Fibroblast of the conjunctiva (primary cell): ENCODE results near the gene SPECC1.

Source experiments
- DNase-seq: peaks from one replicate; pipeline ENCODE4 v3.0.0-alpha.2; 2010; ENCODE audit warnings: low read depth

SPECC1 gene

DNA sequence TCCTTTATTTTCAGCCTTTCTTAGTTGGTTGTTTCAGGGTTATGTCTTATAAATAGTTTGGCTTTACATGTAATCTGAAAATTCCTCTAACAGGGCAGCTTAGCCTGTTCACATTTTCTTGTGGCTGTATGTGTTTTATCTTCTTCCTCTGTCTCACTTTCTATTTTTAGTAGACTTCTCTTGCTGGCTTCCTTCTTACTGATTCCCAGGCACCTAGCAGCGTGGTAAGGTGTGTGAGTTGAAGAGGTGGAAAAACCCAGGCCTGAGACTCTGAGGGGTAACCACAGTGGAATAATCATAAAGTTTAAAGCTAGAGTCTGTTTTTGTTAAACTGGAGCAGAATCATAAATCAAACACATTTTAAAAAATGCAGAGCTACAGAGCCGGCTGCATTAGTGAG is 267.3 kb downstream of the SPECC1 start:
- DNase-seq = no peak

DNA sequence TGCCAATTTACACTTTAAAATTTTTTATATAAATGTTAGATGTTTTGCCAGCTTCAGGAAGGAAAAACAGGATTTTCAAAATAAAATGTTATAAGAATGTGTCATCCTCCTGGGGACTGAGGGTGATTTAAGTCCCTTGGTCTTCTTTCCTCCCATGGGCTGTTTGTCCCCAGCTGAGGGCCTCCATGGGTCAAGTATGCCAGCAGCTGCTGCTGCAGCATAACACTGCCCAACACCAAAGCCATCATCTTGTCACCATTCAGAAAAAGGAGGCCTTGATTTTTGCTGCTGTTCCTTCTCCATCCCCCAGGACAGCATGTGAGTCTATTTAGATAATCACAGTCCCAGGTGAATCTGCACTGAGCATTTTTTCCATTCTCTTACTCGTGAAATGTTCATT is 269.6 kb downstream of the SPECC1 start:
- DNase-seq = no peak

DNA sequence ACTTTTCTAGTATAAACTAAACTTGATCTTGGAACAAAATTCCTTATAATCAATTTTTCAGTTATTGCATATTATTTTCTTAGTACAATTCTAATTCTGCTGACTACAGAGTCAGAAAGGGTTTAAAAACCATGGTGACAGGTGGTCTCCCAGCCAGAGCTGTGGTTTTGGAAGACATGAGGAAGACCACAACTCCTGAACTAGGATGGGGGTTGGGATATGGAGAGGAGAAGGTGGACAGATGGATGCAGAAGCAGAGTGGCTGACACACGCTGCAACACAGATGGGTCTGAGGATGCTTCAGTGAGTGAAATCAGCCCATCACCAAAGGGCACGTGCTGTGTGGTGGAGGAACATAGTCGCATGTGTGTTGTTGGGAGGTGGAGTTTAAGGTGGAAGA is 270.5 kb downstream of the SPECC1 start:
- no peak for DNase-seq

DNA sequence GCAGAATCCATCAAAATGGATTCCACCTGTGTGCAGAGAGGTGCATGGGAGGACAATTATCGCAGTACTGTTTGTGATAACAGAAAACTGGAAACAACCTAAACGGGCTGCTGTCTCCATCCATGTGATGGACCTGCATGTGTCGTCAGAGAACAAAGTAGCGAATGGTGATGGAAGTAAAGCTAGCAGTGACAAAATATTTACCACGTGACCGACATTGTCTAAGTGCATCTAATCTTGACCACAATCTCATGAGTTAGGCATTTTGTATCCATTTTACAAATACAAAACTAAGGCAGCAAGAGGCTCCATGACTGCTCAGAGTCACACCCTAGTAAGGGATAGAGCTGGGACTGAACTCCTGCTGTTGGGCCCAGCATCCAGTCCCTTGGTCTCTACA is 270.9 kb downstream of the SPECC1 start:
- no peak for DNase-seq

DNA sequence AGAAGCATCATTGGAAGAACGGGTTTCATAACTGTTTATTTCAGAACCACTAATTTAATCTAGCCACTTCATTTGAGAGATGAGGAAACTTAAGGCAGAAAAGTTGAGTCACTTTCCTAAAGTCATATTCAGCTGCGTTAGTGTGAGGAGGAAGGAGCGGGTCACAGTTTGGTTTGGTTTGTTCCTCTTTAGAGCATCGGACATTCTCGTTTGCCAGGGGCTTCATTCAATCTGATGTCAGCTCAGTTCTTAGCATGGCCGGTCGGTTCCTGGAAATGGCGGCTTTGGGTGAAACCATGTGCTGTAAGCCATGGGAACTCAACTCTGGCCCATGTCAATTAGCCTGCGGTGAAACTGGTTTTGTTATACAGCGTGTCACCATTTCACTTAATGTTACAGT is 271.7 kb downstream of the SPECC1 start:
- DNase-seq = no peak

DNA sequence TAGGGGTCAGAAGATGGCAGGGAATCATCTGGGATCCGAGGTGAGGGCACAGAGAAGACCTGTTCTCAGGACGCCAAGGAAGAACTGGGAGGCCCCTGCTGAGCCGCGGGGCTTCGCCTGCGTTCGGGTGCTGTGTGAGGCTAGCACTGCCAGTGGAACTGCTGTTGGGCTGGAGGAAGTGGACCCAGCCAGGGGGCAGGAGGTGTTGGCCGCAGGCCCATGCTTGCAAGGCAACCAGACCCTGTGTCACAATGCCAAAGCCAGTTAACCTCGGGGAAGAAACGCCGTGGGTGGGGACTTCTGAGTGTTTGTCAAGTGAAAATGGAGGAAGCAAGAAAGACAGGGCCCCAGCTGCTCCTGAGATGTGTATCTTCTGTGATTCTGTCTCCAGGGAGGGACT is 272.7 kb downstream of the SPECC1 start:
- no peak for DNase-seq

DNA sequence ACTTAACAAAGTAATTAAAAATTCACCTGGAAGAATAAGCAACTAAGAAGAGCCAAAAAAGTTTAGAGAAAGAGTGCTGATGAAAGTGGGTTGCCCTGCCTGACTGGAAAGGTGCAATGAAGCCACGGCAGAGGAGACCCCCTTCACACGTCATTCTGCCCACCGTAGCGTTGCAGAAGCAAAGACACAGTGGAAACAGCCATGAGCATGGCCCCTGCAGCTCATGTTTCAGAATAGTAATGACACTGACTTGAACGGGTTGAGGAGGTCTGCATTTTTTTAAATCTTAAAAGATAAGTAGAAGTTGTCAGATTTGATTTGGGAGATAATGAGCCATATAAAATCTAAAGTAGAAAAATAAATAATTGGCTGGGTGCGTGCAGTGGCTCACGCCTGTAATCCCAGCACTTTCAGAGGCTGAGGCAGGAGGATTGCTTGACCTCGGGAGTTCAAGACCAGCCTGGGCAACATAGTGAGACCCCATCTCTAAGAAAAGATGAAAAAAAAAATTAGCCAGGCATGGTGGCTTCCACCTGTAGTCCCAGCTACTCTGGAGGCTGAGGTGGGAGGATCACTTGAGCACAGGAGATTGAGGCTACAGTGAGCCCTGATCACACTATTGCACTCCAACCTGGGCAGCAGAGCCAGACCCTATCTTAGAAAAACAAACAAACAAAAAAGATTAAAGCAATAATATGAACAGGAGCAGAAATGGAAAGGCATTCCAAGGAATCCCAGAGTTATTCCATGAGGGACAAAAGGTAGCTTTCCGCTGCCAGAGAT is 273.6 kb downstream of the SPECC1 start:
- no peak for DNase-seq

DNA sequence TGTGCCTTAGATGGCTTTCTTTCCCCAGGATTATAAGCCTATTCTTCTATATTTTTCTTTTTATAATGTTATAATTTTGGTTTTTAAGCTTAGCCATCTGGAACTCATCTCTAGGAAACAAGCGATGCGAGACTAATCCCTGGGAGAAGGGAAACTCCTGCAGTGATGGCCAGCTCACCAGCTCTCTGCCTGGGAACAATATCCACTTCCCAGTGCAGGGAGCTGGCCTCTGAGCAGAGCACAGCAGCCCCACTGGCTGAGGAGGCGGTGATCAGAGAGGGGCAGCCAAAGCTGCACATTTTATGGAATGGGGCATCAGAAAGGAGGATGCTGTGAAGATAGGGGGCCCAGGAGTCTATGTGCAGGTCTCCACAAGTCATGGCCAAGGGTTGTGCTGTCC is 274.9 kb downstream of the SPECC1 start:
- DNase-seq = no peak

DNA sequence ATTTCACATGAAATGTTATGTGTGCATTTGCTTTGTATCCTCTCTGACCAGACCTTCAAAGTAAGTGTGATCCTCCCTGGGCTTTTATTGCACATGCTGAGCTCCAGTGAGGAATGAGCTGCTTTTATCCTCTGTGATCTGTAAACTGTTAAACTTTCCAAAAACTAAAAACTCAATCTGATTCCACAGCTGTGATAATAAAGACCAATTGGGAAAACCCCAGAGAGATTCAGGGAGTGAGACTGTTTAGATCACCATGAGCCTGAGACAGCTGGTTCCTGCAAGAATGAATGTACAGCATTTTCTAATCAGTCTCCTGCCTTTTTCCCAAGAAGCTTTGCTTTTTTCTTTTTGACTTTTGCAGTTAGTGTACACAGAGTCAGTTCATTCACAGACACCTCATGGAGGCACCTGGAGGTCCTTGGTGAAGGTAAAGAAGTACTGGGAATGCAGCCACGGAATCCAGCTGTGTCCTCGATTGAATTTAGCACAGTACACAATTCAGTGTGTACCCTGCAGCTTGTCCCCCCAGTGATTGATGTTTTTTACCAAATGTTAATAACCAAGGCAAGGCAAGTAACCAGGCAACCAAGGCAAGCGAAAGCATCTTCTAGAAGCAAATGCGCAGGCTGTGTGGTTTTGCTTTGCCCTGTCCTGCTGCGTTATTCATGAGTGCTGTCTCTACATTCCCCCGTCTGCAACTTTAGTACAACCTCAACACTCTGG is 275.6 kb downstream of the SPECC1 start:
- DNase-seq = no peak

DNA sequence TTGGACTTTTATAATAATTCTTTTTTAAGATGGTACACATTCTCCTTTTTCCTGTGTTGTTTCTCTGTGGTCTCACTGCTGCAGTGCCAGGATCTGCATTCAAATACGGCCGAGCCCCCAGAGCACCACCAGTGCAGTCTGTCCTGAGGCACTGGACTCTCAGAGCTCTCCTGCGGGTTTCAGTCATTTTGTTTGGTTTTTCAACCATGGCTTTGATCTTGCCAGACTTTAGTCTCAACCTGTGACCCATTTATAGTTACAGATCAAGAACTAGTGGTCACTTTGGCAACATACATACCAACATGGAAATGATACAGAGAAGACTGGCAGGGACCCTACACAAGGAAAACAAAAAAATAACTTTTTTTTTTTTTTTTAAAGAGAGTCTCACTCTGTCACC is 280.8 kb downstream of the SPECC1 start:
- DNase-seq = no peak

DNA sequence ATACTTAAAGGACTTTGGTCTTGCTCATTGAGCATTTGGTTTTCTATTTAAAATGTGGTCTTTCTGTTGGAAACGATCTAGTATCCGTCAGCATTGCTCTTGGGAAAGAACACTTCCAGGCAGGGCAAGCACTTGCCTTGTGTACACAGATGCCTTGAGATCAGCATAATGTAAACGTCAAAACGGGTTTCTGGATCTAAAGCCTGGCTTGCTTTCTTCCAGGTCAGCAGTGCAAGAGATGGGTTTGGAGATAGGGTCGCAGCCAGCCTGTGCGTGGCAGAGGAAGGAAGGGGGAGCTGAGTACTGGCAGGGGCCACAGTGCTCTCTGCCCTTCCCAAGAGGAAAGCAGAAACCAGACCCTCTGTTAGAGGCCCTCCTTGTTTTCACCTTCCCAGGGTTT is 282.7 kb downstream of the SPECC1 start:
- no peak for DNase-seq

DNA sequence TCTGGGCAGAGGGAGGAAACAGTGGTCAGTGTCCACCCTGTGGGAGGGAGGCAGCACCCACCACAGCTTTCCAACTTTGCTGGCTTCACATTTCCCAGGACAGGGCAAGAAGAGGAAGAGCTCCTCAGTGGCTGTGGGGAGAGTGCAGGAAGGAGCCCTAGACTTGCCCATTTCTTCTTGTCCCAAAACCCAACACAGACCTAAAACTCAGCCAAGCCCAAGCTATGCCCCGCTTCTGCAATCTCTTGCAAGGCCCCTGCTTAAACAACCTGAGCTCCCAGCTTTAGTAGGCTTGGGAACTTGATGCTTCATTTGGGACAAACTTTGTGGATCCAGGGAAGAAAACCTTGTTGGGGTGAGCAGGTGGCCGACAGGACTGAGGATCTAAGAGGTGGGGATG is 284.3 kb downstream of the SPECC1 start:
- no peak for DNase-seq

DNA sequence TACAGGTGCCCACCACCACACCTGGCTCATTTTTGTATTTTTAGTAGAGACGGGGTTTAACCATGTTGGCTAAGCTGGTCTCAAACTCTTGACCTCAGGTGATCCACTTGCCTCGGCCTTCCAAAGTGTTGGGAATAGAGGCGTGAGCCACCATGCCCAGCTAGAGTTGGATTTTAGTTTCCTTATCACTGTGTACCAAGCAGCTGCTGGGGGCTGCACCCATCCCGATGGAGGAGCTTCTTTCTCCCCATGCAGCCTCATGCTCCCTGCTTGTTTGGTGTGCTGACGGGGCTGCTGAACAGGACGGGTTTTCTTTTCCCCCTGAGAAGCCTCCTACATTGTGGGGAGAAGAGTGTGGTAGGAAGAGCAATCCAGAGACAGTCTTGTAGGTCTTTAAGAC is 285.0 kb downstream of the SPECC1 start:
- no peak for DNase-seq

DNA sequence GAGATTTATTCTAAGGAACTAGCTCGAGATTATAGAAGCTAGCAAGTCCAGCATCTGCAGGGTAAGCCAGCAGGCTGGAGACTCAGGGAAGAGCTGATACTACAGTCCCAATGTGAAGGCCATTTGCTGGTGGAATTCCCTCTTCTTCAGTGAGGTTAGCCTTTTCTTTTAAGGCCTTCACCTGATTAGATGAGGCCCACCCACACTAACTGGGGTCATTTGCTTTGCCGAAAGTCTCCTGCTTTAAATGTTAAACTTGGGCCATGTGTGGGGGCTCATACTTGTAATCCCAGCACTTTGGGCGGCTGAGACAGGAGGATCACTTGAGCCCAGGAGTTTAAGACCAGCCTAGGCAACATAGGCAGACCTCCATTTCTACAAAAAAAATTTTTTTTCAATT is 289.9 kb downstream of the SPECC1 start:
- no peak for DNase-seq

DNA sequence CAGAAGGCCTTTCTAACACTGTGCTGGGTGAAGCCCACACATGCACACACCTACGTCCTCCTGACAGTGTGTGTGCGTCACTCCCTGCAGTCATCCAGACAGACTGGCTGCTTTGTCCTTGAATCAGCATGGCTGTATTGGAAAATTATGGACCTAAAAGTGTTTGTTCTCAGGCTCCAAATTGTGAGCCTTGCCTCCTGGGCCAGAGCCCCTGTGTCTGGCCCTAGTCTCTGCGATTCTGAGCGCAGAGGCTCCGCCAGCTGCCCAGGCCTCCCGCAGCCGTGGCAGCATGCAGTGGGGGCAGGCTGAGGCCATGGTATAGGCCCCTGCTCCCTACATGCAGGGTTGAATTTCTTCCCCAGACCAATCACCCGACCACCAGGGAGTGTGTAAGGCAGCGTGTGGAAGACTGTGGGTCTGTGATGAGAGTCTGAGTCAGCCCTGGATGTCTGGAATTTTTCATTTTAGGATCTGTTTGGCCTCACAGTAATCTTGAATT is 291.3 kb downstream of the SPECC1 start:
- no peak for DNase-seq

DNA sequence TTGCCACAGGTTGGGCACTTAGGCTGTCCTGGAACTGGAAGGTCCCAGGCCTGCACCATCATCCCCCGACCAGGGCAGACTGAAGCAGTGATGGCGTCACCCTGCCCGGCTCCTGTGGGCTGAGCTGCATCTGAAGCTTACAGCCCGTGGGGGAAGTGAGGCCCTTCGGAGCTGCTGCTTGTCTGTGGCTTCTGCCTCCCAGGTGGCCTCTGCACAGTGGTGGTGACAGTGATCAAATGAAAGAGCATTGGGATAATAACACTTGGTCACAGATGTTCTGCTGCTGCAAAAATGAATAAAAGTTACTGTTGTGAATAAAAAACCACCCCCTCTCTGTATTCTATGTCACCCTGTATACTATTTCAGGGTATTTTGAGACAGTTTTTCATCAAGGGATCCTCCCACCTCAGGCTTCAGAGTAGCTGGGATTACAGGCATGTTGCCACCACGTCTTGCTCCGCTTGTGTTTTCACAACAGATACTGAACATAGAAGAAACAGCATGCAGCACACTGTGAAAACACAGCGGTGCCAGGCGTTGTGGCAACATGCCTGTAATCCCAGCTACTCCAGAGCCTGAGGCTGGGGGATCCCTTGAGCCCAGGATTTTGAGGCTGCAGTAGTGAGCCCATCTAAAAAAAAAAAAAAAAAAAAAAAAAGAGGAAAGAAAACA is 293.2 kb downstream of the SPECC1 start:
- DNase-seq = no peak

DNA sequence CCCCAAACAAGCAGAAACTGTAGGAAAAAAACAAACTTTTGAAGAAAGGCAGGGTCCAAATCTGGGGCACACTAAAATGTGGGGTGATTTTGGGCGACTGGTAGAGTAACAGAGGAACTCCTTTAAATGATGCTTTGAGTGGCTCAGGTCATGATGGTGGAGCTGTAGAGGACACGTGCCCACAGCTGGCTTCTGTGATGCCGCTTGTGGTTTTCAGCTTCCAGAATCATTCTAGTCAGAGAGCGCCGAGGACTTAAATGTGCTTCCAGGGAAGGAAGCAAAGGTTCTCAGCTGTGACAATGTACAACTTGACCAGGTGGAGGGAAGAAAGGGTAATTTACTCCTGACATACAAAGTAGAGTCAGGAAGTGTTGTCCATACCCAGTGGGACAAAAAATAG is 295.8 kb downstream of the SPECC1 start:
- DNase-seq = no peak

DNA sequence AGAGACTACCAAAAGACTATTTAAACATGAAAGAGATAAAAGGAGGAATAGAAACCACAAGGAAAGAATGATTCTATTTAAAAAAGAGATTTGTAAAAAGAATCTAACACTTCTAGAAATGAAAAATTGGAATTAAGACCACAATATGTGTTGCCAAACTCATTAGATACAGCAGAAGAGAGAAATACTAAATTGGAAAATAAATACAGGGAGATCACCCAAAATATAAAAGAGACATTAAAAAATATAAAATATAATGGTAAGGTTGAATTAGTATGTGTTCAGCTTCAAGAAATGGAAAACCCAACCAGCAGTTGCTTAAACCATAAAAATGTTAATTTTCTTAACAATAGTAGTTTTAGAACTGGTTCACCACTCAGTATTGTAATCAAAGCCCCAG is 297.8 kb downstream of the SPECC1 start:
- no peak for DNase-seq

DNA sequence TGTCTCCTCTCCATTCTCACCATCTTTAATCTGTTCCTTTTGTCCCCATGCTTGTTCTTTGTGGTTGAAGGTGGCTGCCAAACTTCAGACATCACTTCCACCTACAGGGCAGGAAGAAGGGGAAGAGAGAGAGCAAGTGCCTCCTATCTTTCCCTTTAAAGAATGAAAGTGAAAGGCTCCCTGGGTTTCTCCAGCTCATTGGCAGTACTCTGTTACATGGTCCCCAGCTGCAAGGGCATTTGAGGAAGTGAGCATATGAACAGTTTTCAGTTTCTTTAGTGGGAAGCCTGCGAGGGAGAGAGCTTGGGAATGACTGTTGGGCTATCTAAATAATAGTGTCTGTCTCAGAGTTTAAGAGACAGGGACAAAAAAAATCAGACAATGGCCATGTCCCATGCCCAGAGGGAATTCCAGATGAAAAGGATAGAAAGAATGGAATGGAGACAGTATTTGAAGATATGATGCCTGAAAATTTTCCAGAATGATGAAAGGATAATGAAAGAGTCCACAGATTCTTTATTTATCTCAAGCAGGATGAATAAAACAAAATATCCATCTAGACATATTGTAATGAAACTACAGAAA is 298.3 kb downstream of the SPECC1 start:
- DNase-seq = no peak

DNA sequence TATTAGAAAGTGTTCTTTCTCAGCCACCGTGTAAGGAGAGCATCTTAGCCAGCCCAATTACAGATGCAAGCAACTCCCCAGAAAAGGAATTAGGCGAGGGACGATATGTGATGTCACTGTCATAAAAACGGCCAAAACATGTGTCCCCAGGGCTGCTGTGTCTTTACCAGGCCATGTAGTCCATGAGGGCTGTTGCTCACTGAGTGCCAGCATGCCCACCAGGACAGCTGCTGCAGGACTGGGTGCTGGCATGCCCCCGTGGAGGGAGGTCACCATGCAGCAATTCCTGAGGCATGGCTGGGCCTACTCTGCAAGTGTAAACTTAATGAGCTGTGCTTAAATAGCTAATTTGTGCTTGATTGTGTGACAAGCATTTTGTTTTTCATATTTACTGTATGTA is 301.3 kb downstream of the SPECC1 start:
- no peak for DNase-seq

DNA sequence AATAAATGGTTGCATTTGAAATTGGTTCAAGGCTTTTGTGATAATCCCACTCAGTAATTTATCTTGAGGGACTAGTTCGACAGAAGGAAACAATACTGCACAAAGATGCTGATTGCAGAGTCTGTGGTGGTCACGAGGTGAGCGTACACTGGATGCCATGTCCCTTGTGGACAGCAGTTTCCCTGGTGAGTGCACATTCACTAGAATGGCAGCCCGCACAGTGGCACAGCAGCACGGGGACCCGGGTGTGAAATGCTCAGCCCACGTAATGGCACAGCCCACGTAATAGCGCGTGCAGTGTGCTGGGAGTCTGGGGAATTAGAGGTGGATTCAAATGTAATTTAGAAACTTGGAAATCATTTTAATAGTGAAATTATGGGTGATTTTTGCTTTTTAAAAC is 304.1 kb downstream of the SPECC1 start:
- DNase-seq = no peak

DNA sequence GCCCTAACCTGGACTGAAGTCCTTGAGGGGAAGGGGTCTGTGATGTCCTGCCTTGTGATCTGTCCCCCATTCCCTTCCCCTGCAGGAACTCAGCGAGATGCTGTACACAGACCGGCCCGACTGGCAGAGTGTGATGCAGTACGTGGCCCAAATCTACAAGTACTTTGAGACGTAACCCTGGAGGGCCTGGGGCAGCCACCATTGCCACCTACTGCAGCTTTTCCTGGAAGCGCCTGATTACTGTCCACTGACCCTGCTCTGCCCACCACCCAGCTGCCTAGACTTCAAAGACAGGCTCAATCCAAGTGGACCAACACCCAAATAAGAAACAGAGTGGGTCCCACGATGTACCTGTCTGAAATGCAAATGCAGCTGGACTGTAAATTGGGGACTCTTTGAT is 304.7 kb downstream of the SPECC1 start:
- DNase-seq = no peak

DNA sequence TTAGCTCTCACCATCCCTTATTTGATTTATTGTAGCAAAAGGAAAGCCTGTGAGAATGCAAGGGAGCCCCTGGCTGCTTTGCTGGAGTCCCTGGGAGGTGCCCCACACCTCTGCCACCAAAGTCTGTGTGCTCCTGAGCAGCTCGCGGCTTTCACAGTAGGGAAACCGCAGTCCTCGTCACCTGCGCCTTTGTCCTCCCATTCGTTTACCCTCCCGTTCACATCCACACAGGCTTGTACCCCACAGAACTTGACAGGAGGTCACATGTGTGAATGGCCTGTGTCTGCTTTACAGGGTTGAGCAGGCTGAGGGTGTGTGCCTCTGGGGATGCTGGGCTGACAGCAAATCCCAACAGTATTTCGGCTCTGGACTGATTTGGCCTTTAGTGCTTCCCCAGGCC is 305.7 kb downstream of the SPECC1 start:
- DNase-seq = no peak
